Measurements from ENCODE around the gene CDS2. TPM values are rescaled to one million over a fixed set of nuclear protein-coding genes. Genes with fewer than 3 reads are reported as not detected.
A peak's percentile ranks its signal among the peaks of the same experiment; 100 is the strongest.

The CDS2 gene
- total and polyA plus RNA-seq, 10 of the 15 experiments (the other 5 are each of a cell fraction or from before 2014, with no cell fraction given): 11.5 to 94.7 (median 23.1) TPM

GRCh38 chr20:5078399-5078958 lies 48.3 kb upstream of the CDS2 start (continued):
- TF ChIP-seq CUX1 (IDR thresholded peaks at IDR 0.05; ENCODE audit: insufficient replicate concordance, low read depth, low read length) (no peak), MTA2 (IDR thresholded peaks at IDR 0.05; ENCODE audit: low read depth) (peak; percentile 95), RAD21 (IDR thresholded peaks at IDR 0.05; ENCODE audit: insufficient read depth, low read depth, low read length) (no peak), TCF3 (IDR thresholded peaks at IDR 0.05; ENCODE audit: borderline replicate concordance, insufficient read depth, low read depth, low read length) (peak; percentile 71; the same call in 1 of the 2 replicates), E4F1 (IDR thresholded peaks at IDR 0.05; ENCODE audit: borderline replicate concordance, partially characterized antibody) (no peak), HDAC2 (IDR thresholded peaks at IDR 0.05) (no peak), GATAD2B (conservative IDR thresholded peaks at IDR 0.05; ENCODE audit: low read depth) (peak; percentile 72; the same call in 1 of the 2 replicates), WRNIP1 (IDR thresholded peaks at IDR 0.05; ENCODE audit: borderline replicate concordance, low read depth, low read length) (peak; percentile 74; the same call in 1 of the 2 replicates), RELA (IDR thresholded peaks at IDR 0.05; ENCODE audit: borderline replicate concordance, partially characterized antibody) (no peak), CREM (IDR thresholded peaks at IDR 0.05; ENCODE audit: low read depth) (peak; percentile 73), SPI1 (IDR thresholded peaks at IDR 0.05; ENCODE audit: borderline replicate concordance, insufficient read depth, low read depth, low read length) (peak; percentile 56; the same call in 1 of the 2 replicates), BCL3 (IDR thresholded peaks at IDR 0.05; ENCODE audit: borderline replicate concordance, insufficient read depth, low read depth, low read length, poor library complexity, severe bottlenecking) (peak; percentile 92), POU2F2 (IDR thresholded peaks at IDR 0.05; ENCODE audit: borderline replicate concordance, low read depth, low read length) (peak; percentile 93), PRDM15 (CRISPR knock-in tag; IDR thresholded peaks at IDR 0.05) (no peak), NR2C2 (IDR thresholded peaks at IDR 0.05; ENCODE audit: borderline replicate concordance, control insufficient read depth, insufficient read length, low read depth) (no peak), FOXM1 (IDR thresholded peaks at IDR 0.05; ENCODE audit: low read depth, low read length) (peak; percentile 87)

All from GM12878 (cell line).